GM12878 (cell line): ENCODE results near the gene PRDM8. TPM values are rescaled to one million over a fixed set of nuclear protein-coding genes. Genes with fewer than 3 reads are reported as not detected.

ENCODE experiments used
- ATAC-seq: fragments of 200-7000 bp; cut with Tn5 transposase; 3 replicates; pipeline ENCODE4 v1.9.1; 2020; ENCODE audit warnings: mild to moderate bottlenecking, moderate library complexity
- BruUV-seq: library from RNA; stranded (reverse); fragments of 400-500 nt; replicated peaks from 2 replicates; lab custom pipeline; 2021; lab: Mats Ljungman, UMichigan
- CTCF ChIA-PET: fragments of 300-600 bp; sonication (Branson Sonifier 250); formaldehyde crosslinking; extraction: SDS; loops from one replicate; lab custom pipeline; 2021; ENCODE audit warnings: inconsistent platforms; lab: Yijun Ruan, JAX
- POLR2A ChIA-PET: fragments of 350-600 bp; formaldehyde crosslinking; extraction: SDS; loops from one replicate; lab custom pipeline; 2021; ENCODE audit warnings: inconsistent platforms; lab: Charles Lee
- RAD21 ChIA-PET: fragments of 300-600 bp; sonication (Branson Sonifier 250); formaldehyde crosslinking; loops from one replicate; lab custom pipeline; 2023; ENCODE audit warnings: antibody characterized with exemption; ENCODE audit not compliant: unreplicated experiment; lab: Charles Lee
- SMC1A ChIA-PET: fragments of 300-600 bp; sonication (Branson Sonifier 250); formaldehyde crosslinking; loops from one replicate; lab custom pipeline; 2023; ENCODE audit not compliant: unreplicated experiment, uncharacterized antibody; lab: Charles Lee
- DNase-seq: peaks from one replicate; pipeline ENCODE4 v3.0.0-alpha.2; 2011; ENCODE audit warnings: low read depth, low spot score
- FAIRE-seq: peaks from 3 replicates; lab custom pipeline; 2011; peaks lifted over from hg19 to GRCh38; lab: Jason Lieb, UNC
- H2AFZ ChIP-seq: 2 replicates; pipeline ENCODE4 v1.6.0; 2011; ENCODE audit warnings: low read depth, low read length, control low read depth; ENCODE audit not compliant: control insufficient read depth
- H3K27ac ChIP-seq: 2 replicates; pipeline ENCODE4 v1.5.1; 2011; ENCODE audit warnings: control low read depth; ENCODE audit not compliant: control insufficient read depth, insufficient read depth
- H3K27me3 ChIP-seq, 2 experiments: replicated peaks in 1 of 2; 2 replicates each; pipeline versions ENCODE4 v1.6.0 to v1.6.1; 2011; ENCODE audit warnings: low read length in 1 of 2; ENCODE audit not compliant: control insufficient read depth in 2 of 2, insufficient read depth in 2 of 2
- H3K36me3 ChIP-seq, 2 experiments: 2 replicates each; pipeline ENCODE4 v1.5.1; 2011; ENCODE audit warnings: low read length in 1 of 2; ENCODE audit not compliant: control insufficient read depth in 2 of 2, insufficient read depth in 2 of 2
- H3K4me1 ChIP-seq: 2 replicates; pipeline ENCODE4 v1.6.1; 2011; ENCODE audit warnings: mild to moderate bottlenecking, low read length, moderate library complexity, mixed read lengths; ENCODE audit not compliant: control insufficient read depth, insufficient read depth
- H3K4me2 ChIP-seq: 2 replicates; pipeline ENCODE4 v1.6.0; 2011; ENCODE audit warnings: control low read depth; ENCODE audit not compliant: control insufficient read depth, insufficient read depth
- H3K4me3 ChIP-seq: fragments of 200-600 bp; sonication (generic); 2 replicates; pipeline ENCODE4 v1.5.1; 2016
- H3K79me2 ChIP-seq: 2 replicates; pipeline ENCODE4 v1.6.0; 2011; ENCODE audit warnings: low read length; ENCODE audit not compliant: control insufficient read depth, insufficient read depth
- H3K9ac ChIP-seq: 2 replicates; pipeline ENCODE4 v1.8.0; 2011; ENCODE audit warnings: low read length, control low read depth, mixed read lengths; ENCODE audit not compliant: control insufficient read depth, insufficient read depth
- H3K9me3 ChIP-seq: replicated peaks from 3 replicates; pipeline ENCODE4 v1.5.1; 2011; ENCODE audit warnings: mild to moderate bottlenecking, low read length; ENCODE audit not compliant: control insufficient read depth, insufficient read depth
- H4K20me1 ChIP-seq: 2 replicates; pipeline ENCODE4 v1.6.0; 2011; ENCODE audit not compliant: control insufficient read depth, insufficient read depth
- BMI1 ChIP-seq: fragments of 450-650 bp; IDR thresholded peaks from 2 replicates; pipeline ENCODE4 v1.6.1; 2016; ENCODE audit warnings: mild to moderate bottlenecking, moderate library complexity, borderline replicate concordance
- CREB1 ChIP-seq: IDR thresholded peaks from 2 replicates; pipeline ENCODE4 v1.6.1; 2012; ENCODE audit warnings: low read depth, mild to moderate bottlenecking, inconsistent platforms
- EP300 ChIP-seq, 2 experiments: fragments of 150-350 bp in 1 of 2; IDR thresholded peaks; 2 replicates each; pipeline ENCODE4 v1.6.1; 2011 to 2012; ENCODE audit warnings: low read depth in 2 of 2, low read length in 2 of 2, borderline replicate concordance in 1 of 2, improper control_type of control experiment in 1 of 2, inconsistent platforms in 1 of 2; ENCODE audit not compliant: control insufficient read depth in 1 of 2
- EZH2 ChIP-seq: IDR thresholded peaks from 2 replicates; pipeline ENCODE4 v1.6.1; 2012; ENCODE audit warnings: low read depth, mild to moderate bottlenecking, control low read depth, inconsistent platforms, low read length, borderline replicate concordance; ENCODE audit not compliant: control insufficient read depth
- GATAD2B ChIP-seq: fragments of 450-650 bp; conservative IDR thresholded peaks from 2 replicates; pipeline ENCODE4 v1.6.1; 2017; ENCODE audit warnings: low read depth, mild to moderate bottlenecking, moderate library complexity
- IRF4 ChIP-seq: IDR thresholded peaks from 2 replicates; pipeline ENCODE4 v1.6.1; 2011; ENCODE audit warnings: low read depth, low read length
- JUNB ChIP-seq: IDR thresholded peaks from 2 replicates; pipeline ENCODE4 v1.6.1; 2016; ENCODE audit warnings: antibody characterized with exemption, mild to moderate bottlenecking
- MLLT1 ChIP-seq: fragments of 450-650 bp; IDR thresholded peaks from 2 replicates; pipeline ENCODE4 v1.6.1; 2016; ENCODE audit warnings: mild to moderate bottlenecking
- SPI1 ChIP-seq: IDR thresholded peaks from 2 replicates; pipeline ENCODE4 v1.6.1; 2011; ENCODE audit warnings: low read depth, mild to moderate bottlenecking, low read length, moderate library complexity, borderline replicate concordance; ENCODE audit not compliant: insufficient read depth
- TARDBP ChIP-seq: IDR thresholded peaks from 2 replicates; pipeline ENCODE4 v1.6.1; 2016; ENCODE audit warnings: borderline replicate concordance
- TCF3 ChIP-seq: IDR thresholded peaks from 2 replicates; pipeline ENCODE4 v1.6.1; 2012; ENCODE audit warnings: low read depth, mild to moderate bottlenecking, low read length, borderline replicate concordance; ENCODE audit not compliant: insufficient read depth
- USF1 ChIP-seq: IDR thresholded peaks from 2 replicates; pipeline ENCODE4 v1.6.1; 2011; ENCODE audit warnings: borderline replicate concordance, low read depth, mild to moderate bottlenecking, moderate library complexity, mixed read lengths, low read length; ENCODE audit not compliant: insufficient read depth; ENCODE audit errors: extremely low read length
- ZBTB40 ChIP-seq: fragments of 450-650 bp; IDR thresholded peaks from 2 replicates; pipeline ENCODE4 v1.6.1; 2016; ENCODE audit warnings: mild to moderate bottlenecking, moderate library complexity, borderline replicate concordance
- WGBS: methylation state at CpG from one replicate; pipeline ENCODE4 v1.1.6; 2016; ENCODE audit warnings: low lambda C conversion rate; ENCODE audit not compliant: insufficient replicate concordance, insufficient coverage; ENCODE audit errors: missing lambda C conversion rate; 5-methylcytosine and 5-hydroxymethylcytosine counted together
- in situ Hi-C: fragments of 300-500 bp; cut with MboI; formaldehyde crosslinking; loops from 9 replicates; pipeline ENCODE4 v1.14.3; 2018; ENCODE audit warnings: mixed read lengths
- intact Hi-C: fragments of 100-400 bp; cut with micrococcal nuclease; formaldehyde crosslinking; loops from one replicate; pipeline ENCODE4 v1.14.2; 2022; ENCODE audit not compliant: unreplicated experiment
- polyA plus RNA-seq, 11 experiments: library from polyadenylated mRNA; depleted of rRNA in 4 of 11; unstranded in 6 of 11; stranded (reverse) in 5 of 11; fragments of >200 nt; fragmentation: Nextera tagmentation in 4 of 11; fragmentation: Illumina TruSeq in 1 of 11; extraction: Ambion mirVana in 4 of 11; extraction: Trizol in 1 of 11; gene quantifications; 1 replicate in 1 of 11; 2 replicates in 10 of 11; pipeline versions ENCODE4 v1.2.1 to v1.2.3, GENCODE V29; 2011 to 2016; ENCODE audit warnings: inconsistent platforms in 2 of 11, missing spikeins in 2 of 11, low read depth in 1 of 11
- total RNA-seq, 4 experiments: library from RNA; depleted of rRNA in 3 of 4; stranded (reverse); fragments of >200 nt in 3 of 4; fragmentation: Illumina TruSeq in 1 of 4; extraction: Trizol in 1 of 4; gene quantifications; 2 replicates each; pipeline versions ENCODE4 v1.2.1 to v1.2.3, GENCODE V29; 2013 to 2021
- TF ChIP-seq, protein P1 (sequence below): fragments of 450-650 bp; IDR thresholded peaks from 2 replicates; pipeline ENCODE4 v1.6.1; 2016; ENCODE audit warnings: mild to moderate bottlenecking
- TF ChIP-seq, protein P2 (sequence below): IDR thresholded peaks from 2 replicates; pipeline ENCODE4 v1.6.1; 2011; ENCODE audit warnings: borderline replicate concordance, low read depth, mild to moderate bottlenecking, moderate library complexity, low read length; ENCODE audit not compliant: insufficient read depth, poor library complexity, severe bottlenecking

PRDM8 gene
- total and polyA plus RNA-seq, 10 of the 15 experiments (the other 5 are each of a cell fraction or from before 2014, with no cell fraction given) = 0.09 to 1.6 (median 0.40) TPM

- Histone ChIP-seq H3K4me1 (peaks cover 8% of the 10 kb centered on the region), H3K79me2 (no peaks in the 10 kb centered on the region), H3K4me3 (no peak overlapping the region), H2AFZ (no peak overlapping the region), H3K36me3 (no peaks in the 10 kb centered on the region), H3K4me2 (no peak overlapping the region), H3K27me3 (peaks cover 8 to 10% of the 10 kb centered on the region in 2 experiments), H3K9me3 (no peaks in the 10 kb centered on the region), H4K20me1 (no peaks in the 10 kb centered on the region)
- intact Hi-C loops = no loop called here
- FAIRE-seq = no peak
- RAD21 ChIA-PET = no interaction called here
- DNase-seq = no peak
- no TSS peak for BruUV-seq
- ATAC-seq = no peak
- CTCF ChIA-PET = interaction anchor here (0.7 to 2.9 kb wide), 5 partner anchors 12 to 63 kb away, joined by 3 to 10 read pairs (median 3); no protein-coding TSS in a partner anchor
- POLR2A ChIA-PET = no interaction called here
- TF ChIP-seq, protein P1, sequence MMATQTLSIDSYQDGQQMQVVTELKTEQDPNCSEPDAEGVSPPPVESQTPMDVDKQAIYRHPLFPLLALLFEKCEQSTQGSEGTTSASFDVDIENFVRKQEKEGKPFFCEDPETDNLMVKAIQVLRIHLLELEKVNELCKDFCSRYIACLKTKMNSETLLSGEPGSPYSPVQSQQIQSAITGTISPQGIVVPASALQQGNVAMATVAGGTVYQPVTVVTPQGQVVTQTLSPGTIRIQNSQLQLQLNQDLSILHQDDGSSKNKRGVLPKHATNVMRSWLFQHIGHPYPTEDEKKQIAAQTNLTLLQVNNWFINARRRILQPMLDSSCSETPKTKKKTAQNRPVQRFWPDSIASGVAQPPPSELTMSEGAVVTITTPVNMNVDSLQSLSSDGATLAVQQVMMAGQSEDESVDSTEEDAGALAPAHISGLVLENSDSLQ = no peak
- TF ChIP-seq EP300 (IDR thresholded peaks at IDR 0.05; ENCODE audit: borderline replicate concordance in 1 of 2, control insufficient read depth in 1 of 2, low read depth in 2 of 2, low read length in 2 of 2) (no peak), CREB1 (no peak), USF1 (no peak), JUNB (no peak), MLLT1 (no peak), SPI1 (no peak), BMI1 (no peak), IRF4 (no peak), GATAD2B (no peak), TARDBP (no peak), TCF3 (no peak), ZBTB40 (no peak), EZH2 (no peak)
- TF ChIP-seq, protein P2, sequence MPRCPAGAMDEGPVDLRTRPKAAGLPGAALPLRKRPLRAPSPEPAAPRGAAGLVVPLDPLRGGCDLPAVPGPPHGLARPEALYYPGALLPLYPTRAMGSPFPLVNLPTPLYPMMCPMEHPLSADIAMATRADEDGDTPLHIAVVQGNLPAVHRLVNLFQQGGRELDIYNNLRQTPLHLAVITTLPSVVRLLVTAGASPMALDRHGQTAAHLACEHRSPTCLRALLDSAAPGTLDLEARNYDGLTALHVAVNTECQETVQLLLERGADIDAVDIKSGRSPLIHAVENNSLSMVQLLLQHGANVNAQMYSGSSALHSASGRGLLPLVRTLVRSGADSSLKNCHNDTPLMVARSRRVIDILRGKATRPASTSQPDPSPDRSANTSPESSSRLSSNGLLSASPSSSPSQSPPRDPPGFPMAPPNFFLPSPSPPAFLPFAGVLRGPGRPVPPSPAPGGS = no peak
- TF ChIP-seq, all 136 proteins: peak for 0
- SMC1A ChIA-PET = interaction anchor here (0.7 to 5.4 kb wide), 3 partner anchors 10 to 24 kb away, joined by 3 to 16 read pairs (median 6); no protein-coding TSS in a partner anchor
- WGBS = 79% methylated on average over 11 of the region's 11 CpGs
- H3K9ac ChIP-seq = no peak overlapping the region
- in situ Hi-C loops = no loop called here
- no peak overlapping the region for H3K27ac ChIP-seq
Measured at GRCh38 chr4:80188457-80188800, 8.9 kb upstream of the PRDM8 start.
